HG02678 (cell line): ENCODE measurements around the gene IGDCC3.
"Not testable (repeated sequence)": the region's sequence is repeated elsewhere in the genome, so short reads cannot be mapped to it uniquely, and the experiment has no call there.

ENCODE experiments used
- ATAC-seq: cut with Tn5 transposase; IDR thresholded peaks from one replicate; pipeline ENCODE4 v1.9.1; 2021; ENCODE audit warnings: mild to moderate bottlenecking, moderate library complexity; ENCODE audit not compliant: unreplicated experiment

IGDCC3 gene

GRCh38 chr15:65406424-65407000 is 28.7 kb upstream of the IGDCC3 start:
- ATAC-seq, result no peak

DNA sequence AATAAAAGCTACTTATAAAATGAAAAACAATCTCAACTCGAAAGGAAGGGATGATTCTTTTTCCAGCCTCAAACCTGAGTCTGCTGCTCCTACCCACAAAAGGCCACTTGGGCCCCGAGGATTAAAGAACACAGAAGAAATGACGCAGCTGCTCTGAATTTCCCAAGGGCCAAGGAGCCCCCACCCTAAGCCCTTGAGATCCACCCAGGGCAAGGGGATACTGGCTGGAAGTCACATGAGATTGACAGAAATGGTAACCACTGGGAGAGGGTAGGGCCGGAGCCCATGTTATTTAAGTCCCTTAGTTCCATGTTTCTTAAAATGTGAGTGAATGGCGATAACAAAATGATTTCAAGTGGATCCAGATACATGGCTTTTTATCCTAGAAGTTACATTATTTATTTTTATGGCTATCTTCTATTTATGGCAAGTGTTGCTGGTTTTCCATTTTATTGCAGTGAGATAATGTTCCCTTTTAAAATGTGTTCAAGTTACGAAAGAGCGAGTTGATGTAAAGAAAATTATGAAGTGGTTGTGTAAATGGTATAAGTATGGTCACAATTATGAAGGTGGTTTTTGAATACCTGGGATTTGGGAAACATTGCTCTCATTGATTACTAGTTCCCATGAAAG is 28.1 kb upstream of the IGDCC3 start:
- ATAC-seq, result no peak

DNA sequence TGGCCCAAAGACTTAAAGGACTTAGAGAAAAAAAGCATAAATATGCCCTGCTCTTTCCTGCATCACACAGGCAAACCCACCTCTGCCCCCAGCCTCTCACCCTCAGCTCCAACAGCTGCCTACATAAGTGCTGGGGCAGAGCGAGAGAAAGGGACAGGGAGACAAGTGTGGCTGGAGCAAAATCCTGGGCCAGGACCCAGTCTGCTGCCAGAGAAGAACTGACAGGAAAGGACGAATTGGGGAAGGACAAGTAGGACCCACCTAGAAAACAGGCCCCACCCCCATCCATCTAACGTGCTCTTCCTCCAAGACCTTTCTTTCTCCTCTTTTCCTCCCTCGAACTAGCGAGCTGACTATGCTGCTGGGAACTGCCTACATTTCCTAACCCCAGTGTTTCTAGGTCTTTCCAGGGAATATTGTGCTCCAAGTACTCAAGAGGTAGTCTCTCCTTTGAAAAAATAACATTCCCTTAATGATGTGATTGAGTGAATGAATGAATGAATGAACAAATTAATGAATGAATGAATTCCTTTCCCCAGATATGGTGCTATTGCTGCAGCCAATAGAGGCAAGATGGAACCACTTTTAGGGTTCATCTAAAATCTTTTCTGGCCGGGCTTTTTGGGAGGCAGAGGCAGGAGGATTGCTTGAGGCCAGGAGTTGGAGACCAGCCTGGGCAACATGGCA is 26.5 kb upstream of the IGDCC3 start:
- no peak for ATAC-seq

DNA sequence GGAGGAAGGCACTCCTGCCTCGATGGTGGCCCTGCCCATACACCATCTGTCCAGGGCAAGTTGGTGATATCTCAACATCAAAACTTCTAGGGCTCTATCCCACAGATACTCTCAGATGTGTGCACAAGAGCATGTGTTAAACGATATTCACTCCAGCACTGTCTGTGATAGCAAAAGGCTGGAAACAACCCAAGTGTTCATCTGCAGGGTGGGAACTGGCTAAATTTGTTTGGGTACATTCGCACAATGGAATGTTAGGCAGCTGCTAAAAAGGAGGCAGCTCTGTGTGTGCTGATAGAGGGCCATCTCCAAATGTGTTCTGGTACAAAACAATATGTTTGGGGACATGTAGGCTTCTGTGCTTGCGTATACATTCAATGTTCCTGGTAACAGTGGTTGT is 25.2 kb upstream of the IGDCC3 start:
- no peak for ATAC-seq

- ATAC-seq, result no peak
Measured at GRCh38 chr15:65401611-65402240, 23.9 kb upstream of the IGDCC3 start.

GRCh38 chr15:65400760-65401610 is 23.2 kb upstream of the IGDCC3 start:
- ATAC-seq, result no peak

DNA sequence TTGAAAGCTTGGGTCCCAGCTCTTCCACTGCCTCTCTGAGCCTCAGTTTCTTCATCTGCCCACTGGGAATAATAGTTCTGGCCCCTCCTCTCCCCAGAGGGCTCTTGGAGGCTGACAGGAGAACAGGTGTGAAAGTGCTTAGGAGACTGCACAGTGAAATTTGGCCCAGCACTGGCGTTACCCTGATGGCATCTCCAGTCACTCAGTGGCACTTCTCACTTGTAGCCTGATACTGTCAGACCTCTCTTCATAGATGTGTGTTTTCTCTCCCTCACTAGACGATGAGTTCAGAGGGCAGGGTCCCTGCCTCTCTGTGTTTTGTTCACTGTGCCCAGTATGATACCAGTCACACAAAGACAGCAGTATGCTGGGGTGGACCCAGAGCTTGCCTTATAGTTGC is 22.2 kb upstream of the IGDCC3 start:
- no peak for ATAC-seq

DNA sequence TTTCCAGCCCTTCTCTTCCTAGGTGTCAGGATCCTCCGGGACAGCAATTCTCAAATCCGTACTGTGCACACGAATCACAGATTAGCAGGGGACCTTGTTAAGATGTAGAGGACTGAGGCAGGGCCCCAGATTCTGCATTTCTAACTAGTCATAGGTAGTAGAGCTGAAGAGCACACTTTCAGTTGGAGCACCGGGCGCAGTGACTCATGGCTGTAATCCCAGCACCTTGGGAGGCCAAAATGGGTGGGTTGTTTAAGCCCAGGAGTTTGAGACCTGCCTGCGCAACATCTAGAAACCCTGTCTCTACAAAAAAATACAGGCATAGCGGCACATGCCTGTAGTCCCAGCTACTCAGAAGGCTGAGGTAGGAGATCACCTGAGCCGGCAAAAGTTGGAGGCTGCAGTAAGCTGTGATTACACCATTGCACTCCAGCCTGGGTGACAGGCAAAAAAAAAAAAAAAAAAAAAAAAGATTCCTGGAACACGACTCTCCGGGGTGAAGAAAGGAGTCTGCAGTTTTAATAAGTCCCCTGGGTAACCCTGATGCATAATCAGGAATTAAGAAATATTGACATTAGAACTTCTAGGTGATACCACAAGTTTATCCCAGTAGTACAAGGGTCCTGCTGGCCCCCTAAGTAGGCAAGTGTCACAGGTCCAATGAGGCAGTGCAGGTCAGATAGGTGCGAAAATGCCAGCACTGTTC is 21.4 kb upstream of the IGDCC3 start:
- ATAC-seq, result no peak

GRCh38 chr15:65398486-65398885 is 20.7 kb upstream of the IGDCC3 start:
- not testable (repeated sequence) for ATAC-seq

DNA sequence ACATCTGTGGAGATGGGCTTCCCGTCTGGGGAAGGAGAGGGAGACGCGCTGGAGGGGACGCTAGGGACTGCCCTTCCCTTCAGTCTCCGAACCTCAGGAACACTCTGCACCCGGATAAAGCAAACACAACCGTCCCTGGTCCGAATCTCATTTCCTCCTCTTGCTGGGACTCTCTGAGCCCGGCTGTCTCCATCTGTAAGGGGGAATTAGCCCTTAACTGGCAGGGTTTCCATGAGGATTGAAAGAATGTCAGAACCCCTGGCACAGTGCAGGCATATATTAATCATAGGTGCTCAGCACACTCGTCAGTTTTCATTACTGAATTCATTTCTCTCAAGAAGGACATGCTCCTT is 19.1 kb upstream of the IGDCC3 start:
- no peak for ATAC-seq

DNA sequence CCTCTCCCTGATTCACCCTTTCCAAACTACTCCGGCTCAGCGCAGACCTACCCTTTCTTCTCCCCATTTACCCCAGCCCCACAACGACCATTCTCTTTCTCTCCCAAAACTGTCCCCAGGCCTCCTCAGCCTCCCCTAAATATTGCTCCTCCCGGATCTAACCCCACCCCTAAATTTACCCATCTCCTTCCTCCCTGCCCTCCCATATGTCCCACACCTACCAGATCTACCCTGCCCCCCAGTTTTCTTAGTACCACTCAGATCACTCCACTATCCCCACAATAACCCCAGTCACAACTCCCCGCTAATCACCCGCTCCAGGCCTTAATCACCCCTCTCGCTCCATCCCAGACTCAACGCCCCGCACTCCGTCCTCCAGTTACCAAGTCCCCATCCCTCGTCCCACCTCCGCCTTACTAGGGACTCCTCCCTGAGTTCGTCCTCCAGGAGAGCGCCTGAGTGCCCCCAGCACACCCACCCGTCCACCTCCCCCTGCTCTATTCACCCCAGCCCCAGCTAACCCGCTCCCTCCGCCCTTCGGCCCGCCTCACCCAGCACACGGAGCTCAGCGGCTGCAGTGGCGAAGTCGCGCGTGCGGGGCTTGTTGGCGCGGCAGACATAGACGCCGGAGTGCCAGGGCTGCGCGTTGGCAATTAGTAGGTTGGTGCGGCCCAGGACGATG is 18.6 kb upstream of the IGDCC3 start:
- ATAC-seq, result no peak

GRCh38 chr15:65395567-65396202 is 17.9 kb upstream of the IGDCC3 start:
- no peak for ATAC-seq

GRCh38 chr15:65394936-65395335 is 17.1 kb upstream of the IGDCC3 start:
- ATAC-seq, result no peak

DNA sequence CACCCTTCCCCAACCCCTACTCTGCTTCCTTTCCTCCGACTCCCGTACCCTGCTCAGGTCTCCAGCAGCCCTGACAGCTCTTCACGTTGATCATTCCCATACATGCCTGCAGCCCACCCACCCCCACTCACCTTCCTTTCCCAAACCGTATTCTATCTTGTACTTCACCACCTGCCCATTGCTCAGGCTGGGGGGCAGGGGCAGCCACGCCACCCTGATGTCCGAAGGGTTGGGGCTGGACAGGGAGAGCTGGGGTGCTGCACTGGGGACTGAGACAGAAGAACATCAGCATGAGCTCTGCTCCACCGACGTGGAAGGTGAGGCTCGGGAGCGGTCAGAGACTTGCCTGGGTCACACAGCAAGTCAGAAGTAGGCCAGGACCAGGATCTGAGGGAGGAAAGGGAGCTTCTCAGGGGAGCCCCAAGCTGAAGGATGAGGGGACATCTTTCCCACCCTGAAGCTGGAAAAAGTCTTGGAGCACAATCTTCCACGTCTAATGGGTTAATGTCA is 16.5 kb upstream of the IGDCC3 start:
- ATAC-seq, result no peak

GRCh38 chr15:65393557-65393956 is 15.8 kb upstream of the IGDCC3 start:
- ATAC-seq, result no peak

- ATAC-seq, result no peak
Measured at GRCh38 chr15:65393091-65393490, 15.3 kb upstream of the IGDCC3 start.

- no peak for ATAC-seq
Measured at GRCh38 chr15:65392368-65392767, 14.6 kb upstream of the IGDCC3 start.

DNA sequence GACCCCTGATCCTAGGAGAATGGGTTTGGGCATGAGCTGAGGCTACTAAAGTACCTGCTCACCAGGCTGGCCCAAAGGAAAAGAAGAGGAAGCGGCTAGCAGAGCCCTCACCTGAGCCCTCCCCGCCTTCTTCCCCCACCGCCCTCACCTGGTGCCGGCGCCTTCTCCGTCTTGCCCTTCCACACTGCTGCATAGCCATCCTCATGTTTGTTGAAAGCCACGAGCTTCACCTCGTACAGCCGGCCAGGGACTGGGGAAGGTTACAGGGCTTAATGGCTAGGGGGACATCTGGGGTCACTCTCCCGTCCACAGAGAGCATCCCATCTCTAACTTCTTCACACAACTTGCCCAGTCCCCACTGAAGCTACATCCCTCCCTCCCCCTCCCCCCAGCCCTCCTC is 13.9 kb upstream of the IGDCC3 start:
- no peak for ATAC-seq

GRCh38 chr15:65390447-65390846 is 12.6 kb upstream of the IGDCC3 start:
- ATAC-seq, result no peak
